Stimulated activated CD8-positive, alpha-beta memory T cell treated with anti-CD3 and anti-CD28 coated beads, Interleukin-15, amount 100 ng/mL, for 4 hours (primary cell): Measurements from ENCODE around the gene BORCS8.
A peak's percentile ranks its signal among the peaks of the same experiment; 100 is the strongest.
"Not testable (repeated sequence)": the region's sequence is repeated elsewhere in the genome, so short reads cannot be mapped to it uniquely, and the experiment has no call there.

ENCODE experiments used
- DNase-seq, 2 donors: peaks; one replicate each; pipeline ENCODE4 v3.0.0-alpha.2; 2020; ENCODE audit warnings: low read depth in 2 of 2

The BORCS8 gene

GRCh38 chr19:19192078-19192882 lies at the start of gene BORCS8, which contains the start of gene RFXANK:
TSS of gene BORCS8 (minus strand) at chr19:19192152. CDS start at chr19:19192117, 35 bp downstream.
TSS of gene RFXANK (plus strand) at chr19:19192258. CDS start at chr19:19193947, 1,689 bp downstream.
- DNase-seq: peak; percentile 97 to 99

DNA sequence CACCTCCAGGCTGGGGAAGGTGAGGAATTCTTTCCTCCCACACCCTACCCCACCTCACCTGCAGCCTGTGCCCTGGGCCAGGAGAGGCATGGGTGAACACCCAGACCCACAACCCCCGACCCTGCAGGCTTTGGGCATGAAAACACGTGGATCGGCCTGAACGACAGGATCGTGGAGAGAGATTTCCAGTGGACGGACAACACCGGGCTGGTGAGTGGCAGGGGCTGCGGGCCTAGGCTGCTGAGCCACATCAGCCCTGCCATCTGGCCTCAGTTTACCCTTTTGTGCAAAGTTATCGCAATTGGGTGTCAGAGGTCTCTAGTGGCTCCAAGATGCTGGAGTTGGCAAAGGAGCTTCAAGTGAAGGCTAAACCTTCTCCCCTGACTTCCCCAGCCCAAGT lies 48.5 kb upstream of the BORCS8 start:
- DNase-seq: no peak

GRCh38 chr19:19239675-19240074 lies 47.7 kb upstream of the BORCS8 start:
- no peak for DNase-seq

DNA sequence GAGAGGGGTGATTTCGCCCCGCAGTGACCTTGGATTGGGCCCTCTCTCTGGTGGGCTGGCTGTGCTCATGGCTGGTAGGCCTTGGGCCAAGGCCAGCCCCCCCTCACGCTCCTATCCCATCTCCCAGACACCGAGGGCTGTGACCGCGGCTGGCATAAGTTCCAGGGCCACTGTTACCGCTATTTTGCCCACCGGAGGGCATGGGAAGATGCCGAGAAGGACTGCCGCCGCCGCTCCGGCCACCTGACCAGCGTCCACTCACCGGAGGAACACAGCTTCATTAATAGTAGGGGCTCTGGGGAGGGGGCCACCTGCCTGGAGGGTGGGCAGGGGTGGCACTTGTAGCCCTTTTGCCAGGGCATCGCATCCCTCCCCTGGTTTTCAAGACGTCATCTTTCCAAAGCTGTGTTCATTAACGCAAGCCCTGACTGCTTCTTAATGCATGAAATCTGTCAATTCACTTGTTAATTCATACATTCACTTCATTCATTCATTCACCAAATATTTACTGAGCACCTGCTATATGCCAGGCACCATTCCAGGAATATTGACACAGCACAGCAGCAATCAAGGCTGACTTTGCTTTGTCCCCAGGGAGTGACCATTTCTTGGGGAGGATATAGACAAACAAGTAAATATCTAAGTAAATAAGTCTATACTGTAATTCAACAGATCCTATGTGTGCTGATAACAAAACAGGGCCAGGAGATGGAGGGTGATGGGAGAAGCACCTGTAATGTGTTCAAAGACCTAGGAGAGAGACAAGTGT lies 46.4 kb upstream of the BORCS8 start:
- no peak for DNase-seq

DNA sequence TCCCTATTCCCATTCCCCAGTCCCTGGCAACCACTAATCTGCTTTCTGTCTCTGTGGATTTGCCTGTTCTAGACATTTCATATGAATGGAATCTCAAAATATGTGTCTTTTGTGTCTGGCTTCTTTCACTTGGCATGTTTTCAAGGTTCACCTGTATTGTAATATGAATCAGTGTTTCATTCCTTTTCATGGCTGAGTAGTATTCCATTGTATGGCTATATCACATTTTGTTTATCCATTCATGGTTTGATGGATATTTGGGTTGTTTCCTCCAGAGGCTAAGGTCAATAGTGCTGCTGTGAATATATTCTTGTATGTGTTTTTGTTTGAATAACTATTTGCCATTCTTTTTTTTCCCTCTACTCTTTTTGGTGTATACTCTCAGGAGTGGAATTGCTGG lies 44.2 kb upstream of the BORCS8 start:
- no peak for DNase-seq

GRCh38 chr19:19234220-19234816 lies 42.4 kb upstream of the BORCS8 start:
- DNase-seq: no peak

DNA sequence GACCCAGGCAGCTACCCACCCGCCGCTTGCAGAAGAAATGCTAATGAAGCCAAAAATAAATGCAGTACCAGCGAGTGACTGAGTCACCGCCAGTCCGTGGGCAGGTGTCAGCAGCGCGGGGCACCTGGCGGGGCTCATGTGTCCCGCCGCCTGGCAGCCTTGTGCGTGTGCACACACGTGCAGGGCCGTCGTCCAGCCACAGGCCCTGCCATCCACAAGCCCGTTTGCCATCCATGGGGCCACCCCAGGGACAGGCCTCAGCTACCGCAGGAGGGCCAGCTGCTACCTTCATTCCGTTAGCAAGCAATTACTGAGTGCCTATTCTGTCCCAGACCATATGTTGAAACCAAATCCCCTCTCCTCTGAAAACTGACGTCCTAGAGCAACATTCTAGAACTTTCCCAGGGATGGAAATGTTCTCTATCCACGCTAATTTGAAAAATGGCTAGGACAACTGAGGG lies 40.3 kb upstream of the BORCS8 start:
- no peak for DNase-seq

DNA sequence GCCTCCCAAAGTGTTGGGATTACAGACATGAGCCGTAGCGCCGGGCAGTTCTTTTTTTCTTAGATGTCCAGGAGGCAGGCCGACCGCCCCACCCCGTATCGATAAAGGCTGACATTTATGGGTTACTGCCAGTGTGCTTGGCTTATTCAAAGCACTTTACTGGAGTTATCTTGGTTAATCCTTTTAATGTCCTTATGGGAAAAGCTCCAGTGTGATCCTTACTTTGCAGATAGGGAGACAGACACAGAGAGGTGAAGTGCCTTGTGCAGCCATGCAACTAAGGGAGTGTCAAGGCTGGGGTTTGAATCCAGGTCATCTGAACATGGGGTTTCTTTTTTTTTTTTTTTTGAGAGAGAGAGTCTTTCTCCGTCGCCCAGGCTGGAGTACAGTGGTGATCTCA lies 39.0 kb upstream of the BORCS8 start:
- DNase-seq: no peak

DNA sequence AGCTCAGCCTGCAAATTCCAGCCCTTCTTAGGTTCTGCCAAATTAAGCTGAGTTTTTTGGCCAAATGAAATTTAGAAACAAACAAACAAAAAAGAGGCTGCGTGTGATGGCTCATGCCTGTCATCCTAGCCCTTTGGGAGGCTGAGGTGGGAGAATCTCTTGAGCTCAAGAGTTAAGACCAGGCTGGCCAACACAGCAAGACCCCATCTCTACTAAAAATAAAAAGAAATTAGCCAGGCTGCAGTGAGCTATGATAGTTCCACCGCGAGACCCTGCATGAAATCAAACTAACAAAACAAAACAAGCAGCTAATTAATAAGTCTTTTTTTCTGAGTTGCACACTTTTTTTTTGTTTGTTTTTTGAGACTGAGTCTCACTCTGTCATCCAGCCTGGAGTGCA lies 37.7 kb upstream of the BORCS8 start:
- no peak for DNase-seq

DNA sequence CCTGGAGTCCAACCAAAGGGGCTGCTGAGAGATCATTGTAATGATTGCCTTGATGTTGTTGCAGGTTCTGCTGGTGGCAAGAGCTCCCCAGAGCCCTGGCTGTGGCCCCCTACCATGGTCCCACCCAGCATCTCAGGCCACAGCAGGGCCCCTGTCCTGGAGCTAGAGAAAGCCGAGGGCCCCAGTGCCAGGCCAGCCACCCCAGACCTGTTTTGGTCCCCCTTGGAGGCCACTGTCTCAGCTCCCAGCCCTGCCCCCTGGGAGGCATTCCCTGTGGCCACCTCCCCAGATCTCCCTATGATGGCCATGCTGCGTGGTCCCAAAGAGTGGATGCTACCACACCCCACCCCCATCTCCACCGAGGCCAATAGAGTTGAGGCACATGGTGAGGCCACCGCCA lies 35.3 kb upstream of the BORCS8 start:
- no peak for DNase-seq

GRCh38 chr19:19226663-19227062 lies 34.7 kb upstream of the BORCS8 start:
- DNase-seq: no peak

GRCh38 chr19:19226204-19226603 lies 34.3 kb upstream of the BORCS8 start:
- DNase-seq: no peak

DNA sequence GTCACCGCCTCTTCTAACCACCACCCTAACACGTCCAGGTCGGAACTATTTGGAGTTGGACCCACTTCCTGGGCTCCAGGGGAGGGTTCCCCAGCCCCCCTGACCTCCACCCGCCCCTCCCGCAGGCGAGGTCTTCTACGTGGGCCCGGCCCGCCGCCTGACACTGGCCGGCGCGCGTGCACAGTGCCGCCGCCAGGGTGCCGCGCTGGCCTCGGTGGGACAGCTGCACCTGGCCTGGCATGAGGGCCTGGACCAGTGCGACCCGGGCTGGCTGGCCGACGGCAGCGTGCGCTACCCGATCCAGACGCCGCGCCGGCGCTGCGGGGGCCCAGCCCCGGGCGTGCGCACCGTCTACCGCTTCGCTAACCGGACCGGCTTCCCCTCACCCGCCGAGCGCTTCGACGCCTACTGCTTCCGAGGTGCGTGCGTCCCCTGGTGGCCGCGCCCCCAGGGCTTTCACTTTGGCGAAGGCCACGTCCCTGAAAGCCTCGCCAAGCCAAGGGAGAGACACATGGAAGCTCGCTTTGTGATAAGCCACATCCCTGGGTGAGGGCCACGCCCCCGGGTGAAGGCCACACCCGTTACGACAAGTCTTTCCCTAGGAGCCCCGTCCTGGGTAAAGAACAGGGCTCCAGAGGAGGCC lies 33.0 kb upstream of the BORCS8 start:
- peak; percentile 46 to 55 for DNase-seq

DNA sequence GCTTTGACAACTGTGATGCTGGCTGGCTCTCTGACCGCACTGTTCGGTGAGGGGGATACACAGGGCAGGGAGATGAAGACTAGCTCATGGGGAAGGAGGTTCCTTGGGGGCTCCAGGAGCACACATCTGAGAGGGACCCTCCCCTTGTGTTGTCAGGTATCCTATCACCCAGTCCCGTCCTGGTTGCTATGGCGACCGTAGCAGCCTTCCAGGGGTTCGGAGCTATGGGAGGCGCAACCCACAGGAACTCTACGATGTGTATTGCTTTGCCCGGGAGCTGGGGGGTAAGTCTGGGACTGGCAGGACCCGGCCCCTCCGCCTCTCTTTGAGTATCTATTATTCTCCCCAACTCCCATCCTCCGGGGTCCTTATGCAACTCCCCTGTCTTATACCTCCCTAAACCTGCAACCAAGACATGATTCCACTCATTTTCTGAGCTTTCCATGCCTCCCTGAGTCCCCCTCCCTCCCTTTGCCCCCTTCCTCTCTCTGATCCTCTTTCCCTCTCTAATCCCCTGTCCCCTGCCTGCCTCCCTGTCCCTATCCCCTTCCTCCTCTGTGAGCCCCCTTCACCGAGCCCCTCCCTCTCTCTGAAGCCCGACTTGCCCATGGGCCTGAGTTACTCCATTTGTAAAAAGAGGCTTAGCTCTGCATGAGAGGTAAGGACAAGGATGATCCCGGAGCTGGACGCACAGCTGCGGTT lies 32.3 kb upstream of the BORCS8 start:
- DNase-seq: no peak

DNA sequence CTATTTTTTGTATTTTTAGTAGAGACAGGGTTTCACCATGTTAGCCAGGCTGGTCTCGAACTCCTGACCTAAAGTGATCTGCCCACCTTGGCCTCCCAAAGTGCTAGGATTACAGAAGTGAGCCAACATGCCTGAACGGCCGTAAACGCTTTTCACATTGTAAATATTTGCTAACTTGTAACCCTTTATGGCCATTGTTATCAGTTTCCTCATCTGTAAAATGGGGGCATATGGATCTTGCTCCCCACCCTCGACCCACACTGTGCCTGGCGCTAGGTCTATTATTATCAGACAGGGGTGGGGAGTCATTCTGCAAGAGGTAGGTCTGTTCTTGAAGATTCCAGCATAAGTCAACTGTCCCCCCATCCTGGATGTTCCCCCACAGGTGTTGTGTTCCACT lies 31.7 kb upstream of the BORCS8 start:
- no peak for DNase-seq

DNA sequence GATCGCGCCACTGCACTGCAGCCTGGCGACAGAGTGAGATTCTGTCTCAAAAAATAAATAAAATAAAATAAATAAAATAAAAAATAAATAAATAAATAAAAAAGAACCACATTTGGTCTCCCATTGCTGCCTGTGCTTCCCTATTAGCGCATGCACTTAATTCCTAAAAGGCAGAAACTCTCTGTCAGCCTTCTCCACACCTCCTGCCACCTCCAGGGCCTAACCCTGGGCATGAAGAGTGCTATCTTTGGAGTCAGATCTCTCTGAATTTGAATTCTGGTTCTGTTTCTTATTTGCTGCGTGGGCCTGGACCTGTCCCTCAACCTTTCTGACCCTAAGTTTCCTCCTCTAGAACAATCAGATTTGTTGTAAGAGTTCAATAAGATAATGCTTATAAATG lies 31.1 kb upstream of the BORCS8 start:
- no peak for DNase-seq

- not testable (repeated sequence) for DNase-seq
Measured at GRCh38 chr19:19221000-19221399, 29.0 kb upstream of the BORCS8 start.

DNA sequence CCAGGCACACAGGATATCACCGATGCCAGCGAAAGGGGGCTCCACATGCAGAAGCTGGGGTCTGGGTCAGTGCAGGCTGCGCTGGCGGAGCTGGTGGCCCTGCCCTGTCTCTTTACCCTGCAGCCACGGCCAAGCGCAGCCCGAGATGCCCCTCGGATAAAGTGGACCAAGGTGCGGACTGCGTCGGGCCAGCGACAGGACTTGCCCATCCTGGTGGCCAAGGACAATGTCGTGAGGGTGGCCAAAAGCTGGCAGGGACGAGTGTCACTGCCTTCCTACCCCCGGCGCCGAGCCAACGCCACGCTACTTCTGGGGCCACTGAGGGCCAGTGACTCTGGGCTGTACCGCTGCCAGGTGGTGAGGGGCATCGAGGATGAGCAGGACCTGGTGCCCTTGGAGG lies 27.0 kb upstream of the BORCS8 start:
- DNase-seq: no peak

DNA sequence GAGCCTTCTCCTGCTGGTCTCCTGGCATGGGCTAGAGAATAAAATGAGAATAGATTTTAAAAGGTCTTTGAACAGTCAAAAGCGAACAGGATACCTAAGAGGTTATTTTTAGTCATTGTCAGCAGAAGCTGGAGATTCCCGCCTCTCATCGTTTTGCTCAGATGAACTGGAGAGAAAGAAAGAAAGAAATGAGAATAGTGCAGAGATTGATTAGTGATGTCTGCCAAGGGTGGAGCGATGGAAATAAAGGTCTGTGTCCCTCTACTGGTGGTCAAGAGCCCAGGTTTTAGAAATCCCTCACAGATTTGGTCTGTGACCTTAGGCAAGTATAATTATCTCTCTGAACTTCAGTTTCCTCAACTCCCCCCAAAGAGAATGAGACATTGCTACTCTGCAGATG lies 25.1 kb upstream of the BORCS8 start:
- DNase-seq: no peak

GRCh38 chr19:19215792-19216191 lies 23.8 kb upstream of the BORCS8 start:
- no peak for DNase-seq

GRCh38 chr19:19214892-19215291 lies 22.9 kb upstream of the BORCS8 start:
- DNase-seq: no peak

DNA sequence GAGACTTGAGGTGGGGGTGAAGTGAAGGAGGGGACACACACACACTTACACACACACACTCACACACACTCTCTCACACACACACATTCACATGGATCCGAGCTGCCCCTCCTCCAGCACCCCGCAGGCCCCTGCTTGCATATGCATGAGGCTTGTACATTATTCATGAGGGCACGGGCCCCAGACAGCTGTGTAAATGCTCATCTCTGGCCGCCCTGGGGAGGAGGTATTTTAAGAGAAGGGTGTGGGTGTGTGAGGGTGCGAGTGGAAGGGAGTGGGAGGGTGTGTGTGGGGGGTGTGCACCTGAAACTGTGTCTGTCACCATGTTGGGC lies 22.2 kb upstream of the BORCS8 start:
- DNase-seq: no peak
